HG03095 (cell line): Measurements from ENCODE around the gene EGFLAM.
"Not testable (repeated sequence)": the region's sequence is repeated elsewhere in the genome, so short reads cannot be mapped to it uniquely, and the experiment has no call there.

Source experiments
- ATAC-seq: cut with Tn5 transposase; IDR thresholded peaks from one replicate; pipeline ENCODE4 v1.9.1; 2021; ENCODE audit warnings: moderate library complexity; ENCODE audit not compliant: unreplicated experiment

Gene EGFLAM

DNA sequence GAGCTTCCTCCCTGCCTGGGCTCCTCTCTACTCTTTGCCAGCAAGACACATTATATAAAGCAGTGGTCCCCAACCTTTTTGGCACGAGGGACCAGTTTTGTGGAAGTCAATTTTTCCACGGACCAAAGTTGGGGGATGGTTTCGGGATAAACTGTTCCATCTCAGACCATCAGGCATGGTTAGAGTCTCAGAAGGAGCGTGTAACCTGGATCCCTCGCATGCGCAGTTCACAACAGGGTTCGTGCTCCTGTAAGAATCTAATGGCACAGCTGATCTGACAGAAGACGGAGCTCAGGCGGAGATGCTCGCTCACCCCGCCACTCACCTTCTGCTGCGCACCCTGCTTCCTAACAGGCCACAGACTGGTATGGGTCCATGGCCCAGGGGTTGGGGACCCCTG, 155.3 kb downstream of the EGFLAM start:
- no peak for ATAC-seq

DNA sequence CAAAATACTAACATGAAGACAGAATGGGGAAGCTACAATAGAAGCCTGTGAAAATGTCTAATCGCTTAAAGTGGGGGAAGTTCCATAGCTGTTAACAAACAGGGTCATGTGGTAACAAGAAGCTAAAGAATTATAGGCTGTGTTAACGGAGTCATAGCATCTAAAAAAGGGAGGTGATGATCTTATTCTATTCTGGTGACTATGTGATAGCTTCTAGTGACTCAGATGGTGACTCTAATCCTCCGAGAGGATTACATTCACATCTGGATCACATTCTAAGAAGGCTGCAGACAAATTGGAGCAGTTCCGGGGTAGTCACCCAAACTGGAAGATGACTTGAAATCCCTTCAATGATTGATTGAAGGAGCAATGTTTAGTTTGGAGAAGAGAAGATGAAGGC, 156.0 kb downstream of the EGFLAM start:
- ATAC-seq: no peak

DNA sequence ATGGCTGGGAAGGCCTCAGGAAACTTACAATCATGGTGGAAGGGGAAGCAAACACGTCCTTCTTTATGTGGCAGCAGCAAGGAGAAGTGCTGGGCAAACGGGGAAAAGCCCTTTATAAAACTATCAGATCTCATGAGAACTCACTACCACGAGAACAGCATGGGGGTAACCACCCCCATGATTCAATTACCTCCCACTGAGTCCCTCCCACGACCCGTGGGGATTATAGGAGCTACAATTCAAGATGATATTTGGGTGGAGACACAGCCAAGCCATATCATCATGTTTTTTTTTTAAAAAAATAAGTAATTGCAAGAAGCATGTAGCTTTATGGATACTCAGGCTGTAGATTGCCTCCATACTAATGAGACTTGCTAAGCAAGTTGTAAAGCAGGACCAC, 157.4 kb downstream of the EGFLAM start:
- ATAC-seq: not testable (repeated sequence)

DNA sequence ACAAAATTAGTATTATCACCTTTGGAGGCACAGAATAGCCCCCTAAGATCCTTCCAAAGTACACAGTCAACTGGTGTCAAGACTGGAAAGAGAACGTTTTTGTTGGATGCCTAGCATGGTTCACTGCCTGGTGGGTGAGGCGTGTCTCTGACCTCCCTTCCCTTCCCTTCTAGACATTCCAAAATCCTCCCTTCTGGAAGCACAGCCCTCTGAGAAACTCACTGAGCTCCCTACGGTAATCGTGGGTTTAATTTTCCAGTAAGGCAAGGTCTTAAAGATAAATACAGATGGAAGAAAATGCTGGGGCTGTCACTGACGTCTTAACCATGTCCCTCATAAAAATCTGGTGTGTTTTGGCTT, 159.3 kb downstream of the EGFLAM start:
- no peak for ATAC-seq

DNA sequence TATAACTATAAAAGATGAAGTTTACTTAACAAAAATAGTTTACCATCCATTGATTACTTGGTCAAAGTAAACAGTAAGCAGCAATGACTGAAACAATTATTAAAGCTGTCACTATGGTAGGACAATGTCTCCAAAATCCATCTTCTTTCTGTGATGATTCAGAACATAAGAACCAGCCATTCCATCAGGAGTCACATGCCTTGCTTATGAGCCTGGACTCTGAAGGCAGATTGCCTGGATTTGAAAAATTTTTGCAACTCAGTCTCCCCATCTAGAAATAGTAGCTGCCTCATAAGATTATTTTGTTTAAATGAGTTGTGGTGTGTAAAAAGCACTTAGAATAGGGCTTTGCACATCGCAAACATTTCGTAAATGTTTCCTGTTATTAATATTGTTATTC, 161.9 kb downstream of the EGFLAM start:
- no peak for ATAC-seq

DNA sequence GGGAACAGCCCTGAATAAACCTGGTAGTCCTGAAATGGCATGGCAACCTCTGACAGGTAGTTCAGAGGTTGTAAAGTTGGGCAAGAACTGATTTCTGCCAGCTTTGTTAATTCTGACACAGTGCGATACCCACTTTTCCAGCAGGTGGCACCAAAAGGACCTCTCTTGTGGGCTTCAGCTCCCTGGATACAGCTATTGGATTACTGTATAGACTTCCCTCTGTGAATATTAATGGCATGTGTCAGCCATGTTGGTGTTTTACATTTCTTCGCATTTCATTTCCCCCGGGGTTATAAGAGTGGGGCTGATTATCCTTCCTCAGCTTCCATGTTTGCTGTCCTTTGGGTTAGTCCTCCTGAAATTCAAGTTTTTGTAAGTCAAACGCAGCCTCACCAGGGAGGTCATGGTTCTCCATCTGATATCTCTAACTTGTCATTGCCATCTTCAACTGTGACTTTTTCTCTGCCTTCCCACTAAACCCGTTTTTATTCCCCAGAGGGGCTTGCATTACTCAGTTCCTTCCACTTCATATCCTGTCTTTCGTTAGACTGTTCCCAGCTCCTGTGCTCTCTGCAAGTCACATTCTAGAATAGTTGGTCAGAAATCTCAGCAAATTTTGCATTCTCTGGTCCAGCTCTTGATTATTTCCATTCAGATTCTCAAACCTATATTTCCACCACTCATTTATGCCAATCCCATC, 162.5 kb downstream of the EGFLAM start:
- no peak for ATAC-seq

DNA sequence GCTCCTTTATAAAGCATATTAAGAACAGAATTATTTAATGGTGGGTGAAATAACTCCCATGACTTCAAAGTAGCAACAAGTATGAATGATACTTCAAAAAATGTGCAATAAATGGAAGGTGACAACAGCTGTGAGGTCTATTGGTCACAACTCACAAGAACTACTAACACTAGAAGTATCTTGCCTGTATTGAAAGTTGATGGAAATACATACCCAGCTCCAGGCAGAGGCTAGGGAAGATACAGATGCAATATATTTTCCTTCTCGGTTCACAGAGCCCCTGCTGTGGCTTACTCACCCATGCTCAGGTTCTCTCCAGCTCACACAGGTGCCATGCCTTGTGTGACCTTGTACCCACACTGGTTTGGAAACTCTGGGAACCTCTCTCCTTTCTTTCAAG, 164.3 kb downstream of the EGFLAM start:
- ATAC-seq: no peak

DNA sequence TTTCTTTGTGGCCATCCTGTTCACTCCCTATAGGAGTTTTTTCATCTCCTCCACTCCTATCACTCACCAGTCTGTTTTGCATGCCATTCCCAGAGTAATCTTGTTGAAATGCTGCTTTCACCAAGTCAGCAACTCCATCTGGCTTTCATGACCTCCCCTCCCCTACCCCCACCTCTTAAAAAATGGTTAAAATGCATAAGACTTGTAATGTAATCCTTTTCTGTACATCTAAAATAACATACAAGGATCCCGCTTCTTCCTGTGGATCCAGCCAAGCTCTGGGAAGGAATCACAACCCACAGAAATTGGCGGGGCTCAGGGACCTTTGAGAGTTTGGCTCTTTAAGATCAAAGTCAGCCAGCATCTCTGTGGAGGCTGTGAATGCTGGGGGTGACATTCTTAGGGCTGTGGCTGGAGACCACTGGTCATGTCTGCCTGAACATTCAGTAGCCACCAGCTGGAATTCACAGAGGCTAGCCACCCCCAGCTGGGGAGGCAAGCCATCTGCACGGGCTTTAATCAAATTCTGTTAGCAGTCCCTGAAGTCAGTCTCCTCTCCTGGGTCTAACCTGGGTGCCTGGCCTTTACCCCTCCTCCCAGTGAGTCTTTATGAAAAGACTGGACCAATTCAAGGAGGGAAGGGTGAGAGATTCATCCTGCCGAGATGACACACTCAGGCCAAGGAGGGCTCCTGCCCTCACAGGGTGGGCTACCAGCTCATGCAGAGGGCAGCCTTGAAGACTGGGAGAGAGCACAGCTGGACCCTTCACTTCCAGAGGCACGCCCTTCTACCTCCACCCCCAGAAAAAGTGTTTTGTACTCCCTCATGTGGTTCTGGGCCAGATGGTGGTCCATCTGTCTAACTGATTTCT, 165.2 kb downstream of the EGFLAM start:
- no peak for ATAC-seq

DNA sequence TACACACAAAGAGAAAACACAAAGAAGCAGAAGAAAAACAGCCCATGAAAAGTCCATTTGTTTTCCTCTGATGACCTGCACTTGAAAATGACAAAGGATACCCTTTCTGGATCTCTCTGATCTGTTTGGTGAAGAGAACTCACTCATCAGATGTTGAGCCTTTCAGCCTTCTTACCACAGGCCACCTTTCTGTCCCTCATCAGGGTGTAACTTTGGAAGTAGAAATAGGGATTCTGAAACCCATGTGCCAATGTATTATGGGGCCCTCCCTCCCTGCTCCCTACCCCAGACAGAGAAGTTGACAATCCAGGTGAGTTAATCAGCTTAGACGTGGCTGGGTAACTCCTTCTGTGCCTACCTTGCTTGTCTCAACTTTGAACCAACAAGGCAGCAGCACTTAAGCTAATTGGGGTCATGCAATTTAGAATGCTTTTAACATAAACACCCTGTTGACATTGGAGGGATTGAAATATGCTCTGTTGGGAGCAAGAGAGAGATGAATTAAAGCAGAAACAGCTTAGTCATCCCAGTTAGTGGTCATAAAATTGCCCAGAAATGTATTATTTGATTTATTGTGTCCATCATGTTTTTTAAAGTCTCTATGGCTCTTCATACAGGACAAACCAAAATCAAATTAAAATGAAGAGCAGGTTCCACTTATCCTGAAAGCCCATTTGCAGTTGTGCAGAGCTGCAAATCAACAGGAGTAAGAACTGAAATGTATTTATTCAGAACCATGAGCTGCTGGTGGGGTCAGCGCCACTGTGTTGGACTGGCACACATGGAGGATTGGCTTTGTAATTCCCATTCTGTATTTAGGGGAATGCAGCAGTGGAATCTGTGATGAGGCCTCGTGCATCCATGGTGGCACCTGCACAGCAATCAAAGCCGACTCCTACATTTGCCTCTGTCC, 166.0 kb downstream of the EGFLAM start:
- no peak for ATAC-seq

DNA sequence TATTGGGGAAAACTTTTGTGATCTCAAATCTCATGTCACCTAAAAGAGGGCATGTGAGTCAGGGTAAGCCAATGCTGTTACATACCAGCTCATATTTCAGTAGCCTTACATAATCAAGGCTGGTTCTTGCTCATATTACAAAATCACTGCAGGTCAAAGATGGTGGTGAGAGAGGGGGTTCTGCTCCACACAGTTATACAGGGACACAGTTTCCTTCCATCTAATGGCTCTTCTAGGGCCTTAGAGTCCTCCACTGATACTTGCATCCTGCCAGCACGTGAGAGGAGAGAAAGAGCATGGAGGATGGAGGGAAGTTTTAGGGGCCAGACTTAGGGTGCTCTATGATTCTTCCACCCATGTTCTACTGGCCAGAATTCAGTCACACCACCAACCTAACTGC, 168.1 kb downstream of the EGFLAM start:
- ATAC-seq: no peak

DNA sequence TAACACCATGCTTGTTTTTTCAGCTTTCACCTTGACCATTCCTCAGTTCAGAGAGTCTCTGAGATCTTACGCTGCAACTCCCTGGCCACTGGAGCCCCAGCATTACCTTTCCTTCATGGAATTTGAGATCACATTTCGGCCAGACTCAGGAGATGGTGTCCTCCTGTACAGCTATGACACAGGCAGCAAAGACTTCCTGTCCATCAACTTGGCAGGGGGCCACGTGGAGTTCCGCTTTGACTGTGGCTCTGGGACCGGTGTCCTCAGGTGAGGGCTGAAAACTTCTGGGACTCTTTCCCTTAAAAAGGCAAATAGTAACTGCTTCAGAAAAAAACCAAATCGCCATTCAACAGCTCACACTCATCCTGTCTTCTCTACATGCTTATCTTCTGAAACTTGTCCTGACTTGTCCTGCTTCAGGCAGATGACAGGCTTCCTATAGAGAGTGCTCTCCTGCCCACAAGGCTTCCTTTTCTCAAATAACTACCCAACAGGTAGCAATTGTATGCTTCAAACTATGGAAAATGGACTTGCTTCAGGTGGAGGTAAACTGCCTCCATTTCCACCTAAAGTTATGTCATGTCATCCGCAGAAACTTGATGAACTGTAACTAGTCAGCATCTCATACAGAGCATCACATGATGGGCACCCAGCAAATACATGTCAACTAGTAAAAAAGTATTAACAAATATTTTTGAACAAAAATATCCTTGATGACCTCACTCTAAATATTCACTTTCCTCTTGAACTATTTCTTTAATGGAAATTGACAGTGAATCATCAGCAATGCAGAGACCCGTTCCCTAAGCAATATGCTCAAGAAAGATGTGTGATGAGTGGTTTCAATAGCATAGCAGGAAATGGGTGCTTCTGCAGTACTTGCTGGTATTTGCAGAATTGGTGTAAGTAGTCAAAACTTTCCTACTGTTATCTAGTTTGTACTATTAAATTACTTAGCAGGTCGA, 168.9 kb downstream of the EGFLAM start:
- ATAC-seq: no peak

DNA sequence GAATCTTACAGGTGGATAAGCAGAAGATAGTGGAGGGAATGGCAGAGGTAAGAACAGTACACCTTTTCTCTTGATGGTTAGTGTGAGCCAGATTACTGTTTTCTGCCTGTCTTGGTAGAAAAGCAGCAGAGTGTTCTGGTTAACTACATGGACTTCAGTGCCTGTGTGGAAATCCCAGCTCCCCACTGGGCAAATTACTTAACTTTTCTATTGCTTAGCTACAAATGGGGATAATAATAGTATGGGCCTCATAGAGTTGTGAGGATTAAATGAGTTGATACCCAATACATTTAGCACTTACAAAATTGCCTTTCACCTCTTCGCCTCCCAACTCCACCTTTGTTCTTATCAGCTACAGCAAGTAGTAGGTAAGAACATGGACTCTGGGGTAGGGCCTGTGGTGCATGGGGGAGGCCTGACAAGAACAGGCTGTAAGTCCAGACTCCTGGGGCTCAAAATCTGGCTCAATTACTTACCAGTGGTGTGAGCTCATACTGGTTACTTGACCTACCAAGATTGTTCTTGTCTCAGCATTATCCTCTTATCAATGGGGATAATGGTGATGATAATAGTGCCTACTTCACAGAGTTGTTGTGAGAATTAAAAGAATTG, 173.0 kb downstream of the EGFLAM start:
- no peak for ATAC-seq

DNA sequence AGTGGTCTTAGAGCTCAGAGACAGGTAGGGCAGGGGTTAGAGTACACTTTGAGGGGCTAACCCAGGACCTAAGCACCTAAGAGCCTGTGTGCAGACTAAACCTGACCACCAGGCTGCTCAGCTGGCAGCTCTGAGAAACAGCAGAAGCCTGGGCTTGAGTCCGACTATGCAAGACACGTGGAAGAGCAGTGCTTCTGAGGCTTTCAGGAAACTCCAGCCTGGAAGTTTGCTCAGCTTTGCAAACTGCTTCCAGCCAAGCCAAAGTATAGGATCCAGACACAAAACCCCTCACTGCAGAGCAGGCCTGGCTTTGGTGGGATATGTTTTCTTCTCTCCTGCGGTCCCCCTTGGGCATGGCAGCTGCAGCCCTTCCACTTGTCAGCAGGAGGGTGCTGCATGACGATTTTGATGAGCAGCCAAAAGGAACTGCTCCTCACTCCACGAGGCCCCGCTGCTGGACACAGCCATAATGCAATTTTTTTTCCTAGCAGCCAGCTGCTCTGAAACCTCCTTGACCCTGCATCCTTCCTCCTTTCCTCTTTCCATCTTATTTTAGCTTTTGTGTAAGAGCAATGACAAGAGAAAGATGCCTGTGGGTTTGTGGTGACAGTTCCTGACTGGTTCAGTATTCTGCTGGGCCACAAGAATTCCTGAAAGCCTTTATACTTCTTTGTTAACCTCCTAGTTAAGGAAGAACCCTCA, 175.0 kb downstream of the EGFLAM start:
- no peak for ATAC-seq

DNA sequence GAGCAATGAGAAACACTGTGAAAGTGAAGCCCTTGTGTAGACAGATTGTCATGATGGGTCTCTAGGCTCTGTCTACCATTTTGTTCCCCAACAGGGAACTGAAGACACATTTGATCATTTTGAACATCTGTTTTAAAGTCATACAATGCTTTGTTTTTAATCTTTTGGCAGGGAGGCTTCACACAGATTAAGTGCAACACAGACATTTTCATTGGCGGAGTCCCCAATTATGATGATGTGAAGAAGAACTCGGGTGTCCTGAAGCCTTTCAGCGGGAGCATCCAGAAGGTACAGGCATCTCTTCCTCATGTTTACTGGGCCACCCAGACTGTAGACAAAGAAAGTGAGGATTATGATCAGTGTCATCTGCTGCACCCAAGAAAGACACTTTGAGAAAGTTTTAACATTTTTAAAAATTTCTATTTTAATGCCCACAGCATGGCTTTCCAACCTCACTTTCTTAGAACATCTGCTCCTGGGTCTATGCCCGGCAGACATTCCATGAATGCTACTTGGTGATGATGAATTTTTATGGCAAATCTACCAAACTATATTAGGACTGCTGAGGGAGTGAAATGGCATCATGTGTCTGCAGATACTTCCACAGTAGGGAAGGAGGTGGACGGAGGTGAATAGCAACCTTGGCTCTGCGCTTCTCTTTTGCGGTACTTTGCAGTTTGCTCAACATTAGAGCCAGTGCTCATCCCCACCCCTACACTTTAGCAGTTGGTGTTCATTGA, 176.8 kb downstream of the EGFLAM start:
- ATAC-seq: no peak

DNA sequence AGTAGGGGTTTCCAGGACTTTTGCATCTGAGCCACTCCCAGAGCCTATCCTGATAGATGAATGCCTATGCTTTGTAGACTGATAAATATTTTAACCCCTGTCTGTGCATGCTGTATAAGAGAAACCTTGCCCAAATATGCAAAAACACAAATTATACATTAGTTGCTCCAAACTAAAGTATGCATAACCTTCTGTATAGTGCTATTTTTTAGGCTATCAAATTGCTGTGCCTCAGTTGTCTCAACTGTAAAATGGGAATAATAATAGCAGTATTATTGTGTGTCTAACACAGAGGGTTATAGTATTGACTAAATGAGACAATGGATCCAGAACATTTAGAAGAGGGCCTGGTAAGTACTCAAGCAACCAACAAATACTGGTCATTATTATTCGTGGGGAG, 180.4 kb downstream of the EGFLAM start:
- ATAC-seq: no peak

DNA sequence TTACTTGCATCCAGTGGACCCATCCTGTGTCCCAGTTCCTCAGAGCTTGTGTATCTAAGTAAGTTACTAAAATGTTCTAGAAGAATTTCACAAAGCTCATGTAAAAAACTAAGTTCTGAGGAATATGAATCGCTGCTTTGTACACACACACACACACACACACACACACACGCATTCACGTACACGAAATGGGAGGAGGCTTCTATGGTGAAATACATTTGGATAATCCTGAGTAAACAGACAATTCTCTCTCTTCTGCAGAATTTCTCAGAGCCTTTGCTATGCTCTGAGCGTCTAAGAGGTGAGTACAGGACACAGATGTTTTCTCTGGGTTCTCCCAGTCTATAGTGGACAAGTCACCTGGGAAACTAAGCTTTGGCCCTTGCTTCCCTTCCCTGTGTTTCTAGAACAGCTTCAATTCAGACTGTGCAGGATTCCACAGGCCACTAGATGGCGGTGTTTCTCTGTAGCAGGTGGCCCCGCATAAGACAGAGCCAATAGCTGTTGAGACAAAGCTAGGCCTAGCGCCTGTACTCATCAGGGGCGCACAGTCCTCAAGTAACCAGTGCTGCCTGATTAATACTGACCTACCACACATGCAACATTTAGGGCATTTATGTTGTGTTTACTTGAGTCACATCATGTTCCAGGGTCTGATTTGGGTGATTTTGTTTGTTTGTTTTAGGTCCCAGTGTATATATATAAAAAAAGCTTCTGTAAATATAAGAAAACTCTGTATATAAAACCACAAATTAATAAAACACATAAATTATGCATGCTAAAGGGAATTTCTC, 183.3 kb downstream of the EGFLAM start:
- peak; percentile 99 for ATAC-seq

DNA sequence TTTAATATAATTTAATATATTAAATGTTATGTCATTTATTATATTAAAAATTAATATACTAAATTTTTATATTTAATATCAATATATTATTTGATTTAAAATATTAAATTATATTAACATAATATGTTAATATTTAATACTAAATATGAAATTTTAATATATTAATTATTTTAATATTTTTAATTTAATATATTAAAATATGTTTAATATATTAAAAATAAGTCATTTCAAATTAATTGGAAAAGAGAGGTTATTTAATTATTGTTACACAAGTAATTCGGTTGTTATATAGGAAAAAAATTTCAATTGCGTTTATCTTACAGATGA, 183.9 kb downstream of the EGFLAM start:
- ATAC-seq: no peak

DNA sequence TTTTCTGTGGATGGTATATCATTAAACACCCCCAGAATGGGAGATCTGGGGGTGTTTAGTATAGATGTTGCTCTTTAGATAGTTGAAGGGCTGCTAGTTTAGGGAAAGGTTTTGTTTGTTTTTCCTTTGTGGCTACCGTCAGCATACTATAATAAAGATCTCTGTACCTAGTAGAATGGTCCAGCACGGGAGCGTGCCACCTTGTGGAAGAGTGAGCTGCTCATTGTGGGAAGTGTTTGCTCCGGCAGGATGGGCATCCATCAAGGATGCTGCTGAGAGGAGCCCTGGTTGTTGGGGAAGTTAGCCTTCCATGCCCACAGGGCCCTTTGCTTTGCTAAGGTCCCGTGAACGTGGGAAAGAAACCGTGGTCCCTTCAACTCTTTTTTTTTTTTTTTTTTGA, 185.0 kb downstream of the EGFLAM start:
- ATAC-seq: no peak
